HG03097 (cell line): Measurements from ENCODE around the gene KRTAP3-2.
"Not testable (repeated sequence)": the region's sequence is repeated elsewhere in the genome, so short reads cannot be mapped to it uniquely, and the experiment has no call there.

Source experiments
- ATAC-seq: cut with Tn5 transposase; IDR thresholded peaks from one replicate; pipeline ENCODE4 v1.9.1; 2021; ENCODE audit not compliant: unreplicated experiment, low FRiP score

KRTAP3-2 gene

DNA sequence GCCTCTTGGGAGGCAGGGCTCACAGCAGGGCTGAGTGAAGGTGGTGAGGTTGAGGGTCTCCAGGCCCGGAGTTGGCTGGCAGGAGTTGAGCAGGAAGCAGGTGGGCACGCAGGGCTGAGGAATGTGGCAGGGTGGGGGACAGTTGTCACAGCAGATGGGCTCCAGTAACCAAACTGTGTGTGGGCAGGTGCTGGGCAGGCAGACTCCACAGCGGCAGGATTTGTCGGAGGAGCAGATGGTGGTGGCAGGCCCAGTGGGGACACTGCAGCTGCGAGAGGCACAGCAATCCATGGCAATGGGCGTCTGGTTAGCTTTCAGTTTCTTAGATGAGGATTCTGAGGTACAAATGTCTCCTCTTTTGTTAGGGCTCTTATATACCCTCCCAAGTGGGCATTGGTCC is at the start of gene KRTAP3-2:
KRTAP3-2 (minus strand) TSS at position 344 of the 400 bp plus-strand sequence; CDS start at position 291, 53 bp downstream.
- not testable (repeated sequence) for ATAC-seq

DNA sequence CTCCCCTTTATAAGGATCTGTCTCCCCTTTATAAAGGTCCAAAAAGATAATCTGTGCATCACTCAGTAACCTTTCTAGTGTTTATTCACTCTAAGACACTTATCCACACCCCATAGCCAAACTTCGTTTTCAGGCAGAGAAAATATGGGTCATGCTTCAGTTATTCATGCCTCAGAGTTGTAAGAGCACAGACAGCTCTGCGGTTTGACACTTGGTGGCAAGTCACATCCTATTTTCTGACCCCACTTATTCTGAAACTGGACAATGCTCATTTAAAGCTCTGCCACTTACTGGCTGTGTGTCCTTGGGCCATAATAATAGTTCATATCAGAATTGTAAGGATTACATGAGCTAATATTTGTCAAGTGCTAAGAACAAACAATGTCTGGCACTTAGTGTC is 49.4 kb upstream of the KRTAP3-2 start:
- no peak for ATAC-seq

DNA sequence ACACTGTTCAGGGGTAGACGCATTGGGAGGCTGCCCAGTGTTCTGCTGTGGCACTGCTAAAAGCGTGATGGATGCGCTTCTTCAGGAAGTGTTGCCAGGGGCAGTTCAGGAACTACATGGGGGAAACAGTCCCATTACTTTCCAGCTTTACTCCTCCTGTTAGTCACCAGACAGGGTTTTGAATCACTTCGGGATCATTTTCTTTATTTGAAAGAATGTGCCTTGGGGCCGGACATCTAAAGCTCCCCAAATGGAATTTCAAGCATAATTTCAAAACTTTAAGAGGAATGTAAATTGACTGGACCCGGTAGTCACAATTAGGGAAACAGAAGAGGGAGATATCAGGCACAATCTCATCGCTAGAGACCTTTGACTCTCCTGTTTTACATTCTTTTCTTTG is 48.7 kb upstream of the KRTAP3-2 start:
- no peak for ATAC-seq

DNA sequence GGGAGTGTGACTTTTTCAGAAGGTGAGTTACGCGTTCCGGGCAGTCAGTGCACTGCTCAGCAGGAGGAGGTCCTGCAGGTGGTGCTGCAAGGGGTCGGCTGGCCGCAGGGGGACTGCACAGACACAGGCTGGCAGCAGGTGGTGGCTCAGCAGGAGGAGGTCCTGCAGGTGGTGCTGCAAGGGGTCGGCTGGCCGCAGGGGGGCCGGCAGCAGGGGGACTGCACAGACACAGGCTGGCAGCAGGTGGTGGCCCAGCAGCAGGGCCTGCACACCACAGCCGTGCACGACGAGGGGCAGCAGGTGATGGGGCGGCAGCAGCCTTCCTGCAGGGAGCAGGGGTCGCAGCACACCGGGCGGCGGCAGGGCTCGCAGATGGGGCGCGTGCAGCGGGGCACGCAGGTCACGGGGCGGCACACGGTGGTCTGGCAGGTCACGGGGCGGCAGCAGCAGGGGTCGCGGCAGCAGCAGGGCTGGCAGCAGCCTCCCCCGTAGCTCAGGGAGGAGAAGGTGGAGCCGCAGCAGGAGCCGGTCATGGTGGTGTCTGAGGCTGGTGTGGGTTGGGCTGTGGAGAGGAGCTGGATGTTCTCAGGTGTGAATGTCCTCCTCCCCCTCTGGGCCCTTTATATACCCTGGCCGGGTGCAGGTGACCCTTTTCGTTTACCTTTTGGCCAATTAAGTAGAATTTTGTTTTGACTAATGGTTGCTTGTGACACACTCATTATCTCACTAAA is 47.2 kb upstream of the KRTAP3-2 start, which contains the start of gene KRTAP2-1:
KRTAP2-1 (minus strand) TSS at position 582 of the 731 bp plus-strand sequence; CDS start at position 533, 49 bp downstream.
- ATAC-seq: not testable (repeated sequence)

DNA sequence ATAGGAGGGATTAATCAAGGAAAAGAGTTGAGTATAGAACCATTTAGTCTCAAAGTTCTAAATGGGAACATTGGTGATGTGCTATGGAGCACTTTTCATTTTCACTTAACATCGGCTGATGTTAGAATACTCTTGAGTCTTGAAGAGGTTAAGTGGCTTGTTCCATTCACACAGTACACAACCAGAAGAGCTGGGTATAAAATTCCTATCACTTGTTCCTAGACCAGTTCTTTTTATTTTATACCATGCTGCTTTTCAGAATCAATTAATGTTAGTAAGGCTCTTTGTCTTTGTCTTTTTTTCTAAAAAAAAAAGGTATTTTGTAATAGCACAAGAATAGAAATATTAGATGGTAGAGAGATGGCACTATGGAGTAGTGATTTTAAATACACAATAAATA is 43.2 kb upstream of the KRTAP3-2 start:
- no peak for ATAC-seq

DNA sequence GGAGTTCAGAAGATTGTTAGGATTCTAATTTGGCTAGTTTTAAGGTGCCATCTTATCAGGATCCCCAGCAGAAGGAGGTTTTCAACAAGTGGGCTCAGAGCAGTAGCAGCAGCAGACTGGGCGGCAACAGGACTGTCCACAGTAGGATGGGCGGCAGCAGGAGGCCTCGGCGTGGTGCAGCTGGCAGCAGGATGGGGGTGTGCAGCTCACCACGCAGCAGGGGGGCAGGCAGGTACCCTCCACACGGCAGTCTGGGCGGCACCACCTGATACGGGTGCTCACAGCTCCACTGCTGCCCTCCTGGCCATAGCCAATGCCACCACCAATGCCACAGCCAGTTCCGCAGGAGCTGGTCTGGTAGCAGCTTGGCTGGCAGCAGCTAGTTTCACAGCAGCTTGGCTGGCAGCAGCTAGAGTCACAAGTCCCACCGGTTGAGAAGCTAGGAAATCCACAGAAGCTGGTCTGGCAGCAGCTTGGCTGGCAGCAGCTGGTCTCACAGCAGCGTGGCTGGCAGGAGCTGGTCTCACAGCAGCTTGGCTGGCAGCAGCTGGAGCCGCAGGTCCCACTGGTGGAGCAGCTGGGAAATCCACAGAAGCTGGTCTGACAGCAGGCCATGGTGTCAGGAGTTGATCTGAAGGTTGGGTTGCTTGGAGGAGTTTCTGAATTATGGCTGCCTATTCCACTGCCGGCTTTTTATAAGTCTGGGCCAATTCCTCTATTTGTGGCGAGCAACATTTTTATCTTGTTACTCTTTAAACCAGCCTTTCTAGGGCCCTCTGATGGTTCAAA is 41.3 kb upstream of the KRTAP3-2 start, which contains the start of gene KRTAP1-1:
KRTAP1-1 (minus strand) TSS at position 668 of the 789 bp plus-strand sequence; CDS start at position 615, 53 bp downstream.
- ATAC-seq: not testable (repeated sequence)

DNA sequence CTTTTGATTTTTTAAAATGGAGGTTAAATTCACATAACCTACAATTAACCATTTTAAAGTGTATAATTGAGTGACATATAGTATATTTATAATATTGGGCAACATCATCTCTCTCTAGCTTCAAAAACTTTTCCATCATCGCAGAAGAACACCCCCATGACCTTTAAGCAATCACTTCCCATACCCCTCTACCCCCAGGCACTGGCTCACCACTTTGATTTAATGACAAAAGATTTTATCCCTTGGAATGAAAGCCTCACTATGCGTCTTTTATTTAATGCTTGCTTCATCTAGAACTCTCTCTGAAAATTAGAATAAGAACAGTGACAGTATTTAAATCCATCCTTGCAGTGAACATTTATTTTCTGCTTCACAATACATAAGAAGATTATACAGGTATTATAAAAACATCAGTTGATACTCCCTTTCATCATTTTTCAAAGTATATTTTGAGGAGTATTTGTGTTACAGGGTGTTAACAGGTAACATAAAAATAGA is 38.2 kb upstream of the KRTAP3-2 start:
- no peak for ATAC-seq

DNA sequence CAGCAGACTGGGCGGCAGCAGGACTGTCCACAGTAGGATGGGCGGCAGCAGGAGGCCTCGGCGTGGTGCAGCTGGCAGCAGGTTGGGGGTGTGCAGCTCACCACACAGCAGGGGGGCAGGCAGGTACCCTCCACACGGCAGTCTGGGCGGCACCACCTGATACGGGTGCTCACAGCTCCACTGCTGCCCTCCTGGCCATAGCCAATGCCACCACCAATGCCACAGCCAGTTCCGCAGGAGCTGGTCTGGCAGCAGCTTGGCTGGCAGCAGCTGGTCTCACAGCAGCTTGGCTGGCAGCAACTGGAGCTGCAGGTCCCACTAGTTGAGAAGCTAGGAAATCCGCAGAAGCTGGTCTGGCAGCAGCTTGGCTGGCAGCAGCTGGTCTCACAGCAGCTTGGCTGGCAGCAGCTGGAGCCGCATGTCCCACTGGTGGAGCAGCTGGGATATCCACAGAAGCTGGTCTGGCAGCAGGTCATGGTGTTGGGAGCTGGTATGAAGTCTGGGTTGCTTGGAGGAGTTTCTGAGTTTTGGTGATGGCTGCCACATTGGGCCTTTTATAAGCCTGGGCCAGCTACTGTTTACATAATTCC is 34.7 kb upstream of the KRTAP3-2 start, which contains the start of gene KRTAP1-3:
KRTAP1-3 (minus strand) TSS at position 529 of the 590 bp plus-strand sequence; CDS start at position 476, 53 bp downstream.
- ATAC-seq: not testable (repeated sequence)

DNA sequence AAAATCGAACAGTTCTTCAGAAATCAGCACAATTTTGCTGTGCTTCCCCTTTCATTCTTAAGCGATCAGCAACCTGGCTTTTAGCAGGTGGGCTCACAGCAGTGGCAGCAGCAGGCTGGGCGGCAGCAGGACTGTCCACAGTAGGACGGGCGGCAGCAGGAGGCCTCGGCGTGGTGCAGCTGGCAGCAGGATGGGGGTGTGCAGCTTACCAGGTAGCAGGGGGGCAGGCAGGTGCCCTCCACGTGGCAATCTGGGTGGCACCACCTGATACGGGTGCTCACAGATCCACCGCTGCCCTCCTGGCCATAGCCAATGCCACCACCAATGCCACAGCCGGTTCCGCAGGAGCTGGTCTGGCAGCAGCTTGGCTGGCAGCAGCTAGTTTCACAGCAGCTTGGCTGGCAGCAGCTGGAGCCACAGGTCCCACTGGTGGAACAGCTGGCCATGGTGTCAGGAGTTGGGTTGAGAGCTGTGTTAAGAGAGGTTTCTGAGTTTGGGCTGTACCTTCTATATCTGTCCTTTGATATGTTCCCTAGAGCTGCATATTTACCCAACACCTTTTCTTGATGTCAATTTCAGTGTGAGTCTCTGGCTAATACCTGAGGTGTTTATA is 30.0 kb upstream of the KRTAP3-2 start, which contains the start of gene KRTAP1-4:
KRTAP1-4 (minus strand) TSS at position 563 of the 613 bp plus-strand sequence; CDS start at position 446, 117 bp downstream.
- ATAC-seq: no peak

DNA sequence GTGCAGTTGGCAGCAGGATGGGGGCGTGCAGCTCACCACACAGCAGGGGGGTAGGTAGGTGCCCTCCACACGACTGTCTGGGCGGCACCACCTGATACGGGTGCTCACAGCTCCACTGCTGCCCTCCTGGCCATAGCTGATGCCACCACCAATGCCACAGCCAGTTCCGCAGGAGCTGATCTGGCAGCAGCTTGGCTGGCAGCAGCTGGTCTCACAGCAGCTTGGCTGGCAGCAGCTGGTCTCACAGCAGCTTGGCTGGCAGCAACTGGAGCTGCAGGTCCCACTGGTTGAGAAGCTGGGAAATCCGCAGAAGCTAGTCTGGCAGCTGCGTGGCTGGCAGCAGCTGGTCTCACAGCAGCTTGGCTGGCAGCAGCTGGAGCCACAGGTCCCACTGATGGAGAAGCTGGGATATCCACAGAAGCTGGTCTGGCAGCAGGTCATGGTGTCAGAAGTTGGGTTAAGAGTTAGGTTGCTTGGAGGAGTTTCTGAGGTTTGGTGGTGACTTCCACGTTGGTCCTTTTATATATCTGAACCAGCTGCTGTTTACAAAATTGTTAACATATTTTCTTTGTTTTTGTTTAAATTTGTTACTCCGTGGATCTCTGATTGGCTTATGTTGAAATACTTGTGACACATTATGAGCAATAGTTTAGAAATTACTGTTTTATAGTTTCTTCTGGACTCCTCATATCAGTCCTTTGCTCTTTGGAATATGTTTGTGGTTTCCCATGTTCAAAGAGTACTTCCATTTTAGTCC is 27.2 kb upstream of the KRTAP3-2 start, which contains the start of gene KRTAP1-5:
KRTAP1-5 (minus strand) TSS at position 494 of the 757 bp plus-strand sequence; CDS start at position 441, 53 bp downstream.
- no peak for ATAC-seq

DNA sequence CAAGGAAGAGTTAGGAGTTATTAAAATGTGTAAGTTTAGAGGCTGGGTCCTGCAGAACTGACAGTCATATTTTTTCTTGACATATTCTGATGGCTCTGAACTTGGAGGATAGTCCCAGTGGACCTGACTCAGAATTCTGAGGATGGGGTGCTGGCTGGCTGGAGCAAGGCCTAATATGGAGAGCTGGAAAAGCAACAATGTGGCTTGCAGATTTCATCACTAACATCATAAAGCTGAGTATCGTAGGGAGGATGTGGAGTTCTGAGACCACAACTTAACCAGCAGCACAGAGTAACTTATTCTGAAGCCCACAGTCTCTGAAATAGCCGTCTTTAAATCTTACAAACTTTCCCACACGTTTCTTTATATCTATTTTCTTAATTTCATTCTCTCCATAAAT is 25.0 kb upstream of the KRTAP3-2 start:
- ATAC-seq: no peak

DNA sequence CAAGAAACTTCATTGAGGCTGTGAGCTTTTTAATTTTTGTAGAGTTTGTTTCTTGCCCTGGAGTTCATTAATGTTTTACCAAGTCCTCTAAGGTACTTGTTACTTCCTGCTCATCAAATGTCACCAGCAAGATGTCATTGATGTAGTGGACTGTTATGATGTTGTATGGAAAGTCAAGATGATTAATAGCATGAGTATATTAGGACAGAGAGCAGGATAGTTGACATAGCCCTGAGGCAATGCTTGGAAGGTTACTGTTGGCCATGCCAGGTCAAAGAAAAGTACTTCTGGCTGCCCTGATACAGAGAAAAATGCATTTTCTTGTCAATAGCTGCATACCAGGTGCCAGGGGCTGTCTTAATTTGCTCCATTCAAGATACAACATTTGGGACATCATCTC is 20.6 kb upstream of the KRTAP3-2 start:
- ATAC-seq: no peak

DNA sequence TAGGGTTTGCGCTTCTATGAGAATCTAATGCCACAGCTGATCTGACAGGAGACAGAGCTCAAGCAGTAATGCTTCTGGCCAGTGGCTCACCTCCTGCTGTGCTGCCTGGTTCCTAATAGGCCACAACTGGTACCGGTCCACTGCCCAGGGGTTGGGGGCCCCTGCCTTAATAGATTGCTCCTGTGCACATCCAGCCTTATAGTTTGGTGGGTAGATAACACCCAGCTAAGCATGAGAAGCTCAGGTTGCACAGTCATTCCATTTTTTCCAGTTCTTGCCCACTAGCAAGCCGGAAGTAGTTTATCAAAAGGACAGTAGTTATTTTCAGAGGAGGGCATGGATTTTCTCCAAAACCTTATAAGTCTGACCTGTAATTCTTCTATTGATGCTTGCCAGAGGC is 19.7 kb upstream of the KRTAP3-2 start:
- no peak for ATAC-seq

DNA sequence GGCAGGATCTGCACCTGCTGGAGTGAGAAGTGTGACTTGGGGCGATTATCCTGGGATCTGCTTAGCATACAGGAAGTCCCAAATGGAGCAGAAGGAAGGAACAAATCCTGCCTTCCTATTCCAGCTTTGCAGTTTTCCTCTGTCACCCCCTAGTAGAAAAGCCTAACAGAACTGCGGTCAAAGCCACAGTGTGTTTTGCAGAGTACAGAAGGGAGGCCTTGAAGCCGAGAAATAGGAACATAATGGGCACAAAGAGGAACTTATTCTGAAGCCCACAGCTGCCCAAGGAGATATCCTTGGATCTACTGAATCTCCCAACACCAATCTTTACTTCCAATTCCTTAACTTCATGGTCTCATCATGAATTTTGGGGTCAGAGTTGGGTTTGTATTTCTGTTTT is 18.8 kb upstream of the KRTAP3-2 start:
- no peak for ATAC-seq

DNA sequence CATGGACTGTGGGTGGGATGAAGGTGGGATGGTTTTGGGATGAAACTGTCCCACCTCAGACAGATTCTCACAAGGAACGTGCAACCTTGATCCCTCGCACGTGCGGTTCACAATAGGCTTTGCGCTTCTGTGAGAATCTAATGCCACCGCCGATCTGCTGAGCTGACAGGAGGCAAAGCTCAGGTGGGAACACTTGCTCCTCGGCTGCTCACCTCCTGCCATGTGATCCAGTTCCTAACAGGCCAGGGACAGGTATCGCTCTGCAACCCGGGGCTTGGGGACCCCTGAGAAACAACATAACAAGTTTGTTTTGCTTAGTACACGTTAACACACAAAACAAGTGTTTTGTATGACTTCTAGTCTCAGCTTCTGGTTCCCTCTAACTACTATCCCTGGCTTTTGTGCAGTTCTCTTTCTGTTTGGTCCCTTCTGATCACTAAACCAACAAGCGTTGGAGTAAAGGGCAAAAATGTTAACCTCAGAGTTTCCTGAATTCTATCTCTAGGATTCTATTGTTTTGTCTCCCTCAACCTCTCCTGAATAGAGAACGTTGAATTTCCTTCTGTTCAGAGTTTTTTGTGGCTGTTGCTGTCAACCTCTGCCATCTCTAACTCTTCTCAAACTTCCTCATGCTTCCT is 17.0 kb upstream of the KRTAP3-2 start:
- no peak for ATAC-seq

DNA sequence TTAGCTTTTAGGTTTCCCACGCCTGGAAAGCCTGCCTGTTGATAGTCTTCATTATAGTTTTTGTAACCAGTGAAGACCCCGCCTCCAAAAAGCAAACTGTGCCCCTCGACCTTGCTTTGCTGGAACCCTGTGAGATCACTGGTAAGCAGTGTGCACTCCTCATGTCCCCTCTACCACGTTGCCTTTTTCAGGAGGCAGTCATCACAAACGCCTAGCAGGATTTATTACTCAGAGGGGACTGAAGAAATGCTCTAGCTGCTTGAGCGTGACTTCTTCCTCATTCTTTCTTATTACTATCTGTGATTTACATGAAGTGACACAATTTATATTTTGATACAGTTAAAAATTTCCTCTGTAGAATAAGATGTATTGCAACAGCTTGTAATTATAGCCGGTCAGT is 15.7 kb upstream of the KRTAP3-2 start:
- no peak for ATAC-seq

DNA sequence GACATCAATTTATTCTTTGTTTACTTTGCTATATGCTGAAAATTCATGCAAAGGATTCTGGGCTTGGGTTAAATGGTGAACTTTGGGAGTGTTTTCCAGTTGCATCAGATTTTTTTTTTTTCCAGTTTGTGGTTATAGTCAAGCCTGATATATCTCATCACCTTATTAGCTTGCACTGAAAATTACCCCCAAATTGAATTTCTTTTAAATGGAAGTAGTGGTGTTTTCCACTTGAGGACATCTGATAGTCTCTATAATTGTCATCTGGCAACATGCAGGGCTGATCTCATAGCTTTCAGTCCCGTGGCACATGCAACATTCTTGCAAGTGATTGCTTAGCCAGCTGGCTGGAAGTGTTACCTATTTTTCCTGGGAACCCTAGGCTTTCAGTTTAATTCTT is 13.9 kb upstream of the KRTAP3-2 start:
- ATAC-seq: no peak

DNA sequence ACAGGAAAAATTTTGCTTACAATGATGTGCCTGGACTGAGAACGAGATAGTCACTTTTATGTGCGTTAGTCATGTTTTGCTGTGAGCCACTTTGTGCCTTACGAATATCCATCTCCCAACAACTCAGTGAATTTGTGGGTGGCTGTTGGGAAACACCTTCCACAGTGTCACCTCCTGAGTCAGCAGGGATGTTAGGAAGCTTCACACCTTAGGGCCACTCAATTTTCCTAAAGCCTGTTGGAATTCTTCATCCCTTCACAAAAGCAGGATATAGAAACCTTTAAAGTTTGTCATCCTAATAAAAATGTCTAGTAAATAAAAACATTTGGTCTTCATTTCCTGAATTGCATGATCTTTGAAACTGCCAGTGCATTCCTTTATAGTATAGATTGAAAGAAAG is 13.5 kb upstream of the KRTAP3-2 start:
- no peak for ATAC-seq
